HG03095 (cell line): Measurements from ENCODE around the gene COL25A1.
"Not testable (repeated sequence)": the region's sequence is repeated elsewhere in the genome, so short reads cannot be mapped to it uniquely, and the experiment has no call there.

Experiments
- ATAC-seq: cut with Tn5 transposase; IDR thresholded peaks from one replicate; pipeline ENCODE4 v1.9.1; 2021; ENCODE audit warnings: moderate library complexity; ENCODE audit not compliant: unreplicated experiment

COL25A1 gene

DNA sequence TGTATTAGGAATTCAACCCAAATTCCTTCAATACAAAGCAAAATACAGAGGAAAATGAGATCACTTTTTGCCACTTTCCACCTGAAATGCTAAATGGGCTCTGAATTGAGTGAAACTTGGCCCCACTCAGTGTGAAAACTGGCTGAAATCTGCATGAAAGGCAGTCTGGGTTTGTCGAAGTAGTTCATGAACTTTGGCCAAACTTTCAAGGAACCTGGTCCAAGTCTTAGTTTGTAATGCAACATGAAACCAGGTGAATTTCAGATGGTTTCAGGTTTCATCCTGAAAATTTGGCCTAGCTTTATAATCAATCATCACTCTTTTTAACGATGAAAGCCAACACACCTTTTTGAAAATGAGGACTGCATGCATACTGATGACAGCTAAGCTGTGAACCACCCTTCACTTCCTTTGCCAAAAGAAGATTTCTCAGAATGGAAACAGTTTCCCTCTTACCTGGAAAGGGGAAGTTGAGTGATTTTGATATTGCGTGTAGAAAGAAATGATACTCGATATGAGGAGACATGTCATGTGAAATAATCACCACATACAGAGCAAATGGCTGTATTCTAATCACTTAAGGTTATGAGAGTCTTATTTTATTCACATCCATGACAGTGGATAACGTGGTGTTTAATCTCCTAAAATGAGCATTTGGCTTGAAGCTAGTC is 329.7 kb downstream of the COL25A1 start:
- ATAC-seq = no peak

DNA sequence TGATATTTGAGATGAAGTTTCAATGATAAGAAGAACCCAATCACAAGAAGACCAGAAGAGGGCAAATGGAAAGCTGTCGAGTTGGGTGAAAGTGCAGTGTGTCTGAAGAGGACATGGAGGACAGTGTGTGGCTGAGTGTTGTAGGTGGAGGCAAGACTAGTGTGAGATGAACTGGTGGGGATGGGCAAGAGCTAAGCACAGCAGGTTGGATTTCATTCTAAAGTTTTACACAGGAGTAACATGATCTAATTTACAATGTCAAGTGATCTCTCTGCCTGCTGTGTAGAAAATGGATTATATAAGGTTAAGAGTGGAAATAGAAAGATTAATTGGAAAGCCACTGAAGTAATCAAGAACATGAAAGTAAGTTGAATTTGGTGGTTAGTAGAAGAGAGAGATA is 331.0 kb downstream of the COL25A1 start:
- no peak for ATAC-seq

DNA sequence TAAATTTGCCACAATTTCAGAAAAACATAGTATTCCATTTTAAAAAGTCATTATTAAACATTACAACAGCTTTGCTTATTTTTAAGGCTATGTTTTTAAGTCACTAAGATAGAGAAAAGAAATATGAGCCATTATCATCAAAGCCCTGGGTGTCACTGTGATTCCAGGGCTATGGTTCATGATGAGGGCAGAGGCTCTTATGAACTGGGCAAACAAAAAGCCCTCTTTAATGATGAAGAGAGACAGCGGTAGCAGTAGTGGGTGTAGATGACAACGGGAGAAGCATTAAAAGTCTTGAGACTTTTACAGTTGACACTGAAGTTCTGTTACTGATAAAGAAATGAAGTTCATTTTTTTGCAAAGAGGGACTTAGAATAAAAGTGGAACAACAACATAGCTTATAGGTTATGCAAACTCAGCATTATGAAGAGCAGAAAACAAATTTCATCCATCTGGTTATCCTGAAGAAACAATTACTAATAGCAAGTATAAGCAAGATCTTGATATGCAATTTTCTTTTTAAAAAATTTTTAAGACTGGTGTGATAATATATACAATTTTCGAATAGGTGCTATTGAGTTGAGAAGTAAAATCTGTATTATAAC is 336.9 kb downstream of the COL25A1 start:
- no peak for ATAC-seq

DNA sequence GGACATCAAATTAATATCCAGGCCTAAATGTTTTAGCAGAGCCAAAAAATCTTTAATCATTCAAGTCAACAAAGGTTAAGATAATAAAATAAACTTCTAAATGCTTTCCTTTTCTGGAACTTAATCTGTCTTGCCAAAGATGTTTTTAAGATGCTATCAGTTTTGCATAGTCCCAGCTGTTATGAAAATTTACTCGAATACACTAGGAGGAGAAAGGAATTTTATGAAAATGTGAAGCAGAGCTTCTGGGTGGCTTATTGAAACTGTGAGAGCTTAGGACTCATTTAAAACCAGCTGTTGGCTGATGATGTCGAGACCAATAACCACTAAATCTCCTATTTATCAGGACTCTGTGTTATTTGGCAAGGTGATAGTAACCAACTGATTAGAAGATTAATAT is 337.4 kb downstream of the COL25A1 start:
- ATAC-seq = no peak

DNA sequence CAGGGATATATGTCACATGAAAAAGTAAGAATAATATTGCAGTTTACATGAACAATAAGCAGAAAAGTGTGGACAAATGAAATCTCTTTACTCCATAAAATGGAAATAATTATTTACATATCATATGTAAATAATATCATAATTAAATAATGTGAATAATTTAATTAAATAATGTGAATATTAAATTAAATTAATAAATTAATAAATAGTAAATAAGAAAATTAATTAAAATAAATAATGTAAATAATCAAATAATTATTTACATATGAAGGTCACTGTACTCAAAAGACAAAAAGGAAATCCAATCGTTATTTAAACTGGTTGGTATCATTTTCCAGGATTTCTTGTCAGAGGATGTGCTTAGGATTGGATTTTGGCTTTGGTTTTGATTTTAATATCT is 338.5 kb downstream of the COL25A1 start:
- no peak for ATAC-seq

DNA sequence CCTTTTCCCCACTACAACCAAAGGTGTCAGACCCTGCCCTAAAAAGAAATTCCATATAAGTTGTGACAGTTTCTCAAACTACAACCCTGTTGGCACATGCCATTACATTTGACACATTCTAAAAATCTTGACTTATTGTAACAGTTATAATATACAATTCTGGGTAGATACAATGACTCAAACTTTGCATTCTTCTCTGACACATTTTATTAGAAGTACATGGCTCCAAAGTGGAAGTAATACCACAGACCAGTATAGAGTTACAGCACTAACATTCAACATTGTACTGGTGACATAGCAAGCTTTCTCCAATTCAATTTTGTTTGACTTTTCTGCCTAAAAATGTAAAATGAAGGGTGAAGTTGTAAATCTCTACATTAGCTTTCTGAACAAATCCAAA is 343.0 kb downstream of the COL25A1 start:
- ATAC-seq = no peak

DNA sequence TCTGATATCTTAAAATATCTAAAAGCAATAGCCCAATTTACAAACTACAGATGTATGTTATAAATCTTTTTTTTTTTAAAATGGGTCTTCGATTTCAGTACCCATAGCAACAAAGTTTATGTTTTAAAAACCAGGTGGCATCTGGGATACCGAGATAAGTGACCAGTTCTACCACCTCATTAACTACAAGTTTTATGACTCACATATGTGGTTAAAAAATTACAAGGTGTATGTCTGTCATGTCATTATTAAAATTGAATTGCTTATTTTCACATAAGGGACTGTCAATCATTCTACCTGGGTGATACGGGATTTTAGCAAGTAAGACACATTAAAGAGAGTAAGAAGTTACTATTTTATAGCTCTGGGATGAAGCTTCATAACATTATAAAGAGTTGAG is 347.6 kb downstream of the COL25A1 start:
- no peak for ATAC-seq

DNA sequence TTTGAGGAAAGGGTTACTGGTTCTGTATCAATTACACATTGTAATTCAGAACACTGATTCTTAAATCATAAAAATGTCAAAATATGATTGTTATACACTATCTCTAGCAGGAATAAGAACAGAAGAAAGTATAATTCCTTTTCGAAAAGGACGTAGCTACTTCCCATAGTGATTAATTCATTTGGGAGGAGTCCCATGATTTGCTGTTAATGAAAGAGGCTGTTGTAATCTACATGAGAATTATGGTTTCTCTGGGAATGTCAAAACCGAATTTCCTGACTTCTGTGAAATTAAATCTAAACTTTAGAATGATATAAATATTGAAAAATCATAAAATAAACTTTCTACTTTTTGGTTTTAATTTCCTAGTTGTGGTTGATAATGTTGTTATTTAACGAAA is 348.5 kb downstream of the COL25A1 start:
- ATAC-seq = no peak

DNA sequence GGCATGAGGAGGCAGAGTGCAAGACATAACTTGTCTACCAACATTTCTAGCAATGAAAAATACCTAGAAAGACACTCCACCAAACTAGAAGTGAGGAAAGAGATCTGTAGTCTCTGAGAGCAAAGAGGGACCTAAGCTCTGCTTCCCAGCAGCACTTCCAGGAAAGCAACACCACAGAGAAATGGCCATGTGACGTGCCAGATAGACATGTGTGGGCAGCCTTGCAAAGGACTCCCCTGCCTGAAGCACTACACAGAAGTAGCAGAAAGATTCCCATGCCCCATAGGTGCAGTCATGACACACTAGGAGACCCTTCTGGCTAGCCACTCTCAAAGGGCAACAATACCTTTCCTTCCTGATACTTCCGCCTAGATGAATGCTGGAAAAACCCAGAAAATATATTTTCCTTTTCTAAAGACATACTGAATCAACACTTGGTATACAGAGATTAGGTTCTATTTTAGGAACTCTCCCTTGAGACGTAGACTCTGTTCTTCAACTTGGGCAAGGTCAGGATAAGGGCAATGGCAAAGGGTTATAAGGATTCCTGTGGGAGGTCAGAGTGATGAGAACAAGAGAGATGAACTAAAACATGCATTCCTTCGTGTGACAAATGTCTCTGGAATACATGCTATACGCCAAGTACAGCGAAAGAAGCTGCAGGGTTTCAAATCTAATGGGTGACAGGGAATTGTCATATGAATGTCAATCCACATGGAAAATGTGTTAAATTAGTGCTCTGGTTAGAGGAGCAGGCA is 352.1 kb downstream of the COL25A1 start:
- ATAC-seq = no peak

DNA sequence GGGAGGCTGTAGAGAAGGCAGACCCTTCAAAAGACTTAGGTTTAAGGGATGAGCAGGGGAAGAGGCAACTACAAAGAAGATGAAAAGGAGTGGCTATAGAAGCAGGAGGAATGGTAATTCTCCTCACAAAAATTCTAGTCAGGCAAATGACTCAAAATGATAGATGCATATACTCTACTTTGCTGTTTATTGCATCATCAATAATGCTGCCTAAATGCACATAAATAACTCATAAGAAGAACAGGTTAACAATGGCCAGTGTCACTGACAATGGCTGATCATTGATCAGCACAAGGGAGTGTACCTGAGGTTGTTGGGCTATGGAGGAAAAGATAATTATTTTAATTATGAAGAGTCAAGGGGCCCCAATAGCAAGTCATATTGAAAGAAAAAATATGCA is 354.9 kb downstream of the COL25A1 start:
- ATAC-seq = no peak

DNA sequence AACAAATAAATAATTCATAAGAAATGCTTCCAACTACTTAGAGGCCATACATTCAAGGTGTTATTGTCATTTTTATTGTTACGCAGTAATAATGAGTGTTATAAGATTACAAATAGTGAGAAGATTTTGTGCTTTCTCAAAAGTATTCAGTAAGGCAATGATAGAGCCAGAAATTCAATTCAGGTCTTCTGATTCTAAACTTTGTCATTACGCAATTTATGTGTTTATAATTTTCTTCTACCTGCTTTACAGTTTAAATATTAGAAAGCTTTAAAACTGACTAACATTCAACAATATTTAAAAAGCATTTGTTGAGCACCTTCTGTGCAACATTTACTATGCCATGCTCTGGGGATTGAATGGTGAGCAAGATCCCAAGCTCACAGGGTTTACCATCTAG is 356.2 kb downstream of the COL25A1 start:
- ATAC-seq = no peak

DNA sequence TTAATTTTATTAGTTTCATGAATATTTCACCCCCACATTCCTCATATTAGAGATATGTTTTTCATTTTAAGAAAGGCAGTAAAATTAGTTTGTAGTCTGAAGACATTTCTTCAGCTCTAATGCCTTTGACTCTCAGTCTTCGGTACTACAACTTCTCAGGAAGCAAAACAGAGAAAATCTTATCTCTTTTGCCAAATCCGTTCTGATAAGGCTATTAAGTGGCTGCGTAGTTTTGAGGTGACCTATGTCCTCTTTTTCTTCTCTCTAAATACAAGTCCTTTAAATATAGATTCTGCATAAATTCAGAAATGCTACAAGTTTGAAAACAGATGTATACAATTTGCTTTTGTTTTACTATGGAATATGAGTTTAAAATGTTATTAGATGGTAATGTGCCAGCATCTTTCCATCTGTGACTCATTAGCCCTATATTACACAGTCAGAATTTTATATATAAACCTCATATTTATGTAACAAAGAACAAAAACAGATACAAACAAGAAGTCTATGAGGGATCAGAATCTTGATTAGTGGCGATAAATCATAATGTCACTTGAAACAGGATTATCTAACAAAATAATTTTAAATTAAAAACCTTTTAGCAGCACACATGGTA is 358.4 kb downstream of the COL25A1 start:
- no peak for ATAC-seq

DNA sequence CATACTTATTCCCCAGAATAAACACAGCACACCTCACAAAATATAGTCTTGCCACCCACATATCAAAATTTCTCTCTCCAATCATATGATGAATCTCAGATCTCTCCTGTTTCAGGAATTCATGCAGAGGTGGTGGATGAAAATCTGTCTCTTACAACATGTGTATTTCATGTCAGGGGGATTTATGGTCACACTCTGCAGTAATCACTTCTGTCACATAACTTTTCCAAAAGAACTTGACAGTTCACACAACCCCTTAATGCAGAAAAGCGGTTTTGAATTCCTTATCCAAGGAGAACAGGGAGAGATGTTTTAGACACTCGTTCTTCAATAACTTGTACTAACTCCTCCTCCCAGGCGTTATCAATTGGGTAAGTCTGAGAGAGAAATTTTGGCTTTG is 359.1 kb downstream of the COL25A1 start:
- ATAC-seq = no peak

DNA sequence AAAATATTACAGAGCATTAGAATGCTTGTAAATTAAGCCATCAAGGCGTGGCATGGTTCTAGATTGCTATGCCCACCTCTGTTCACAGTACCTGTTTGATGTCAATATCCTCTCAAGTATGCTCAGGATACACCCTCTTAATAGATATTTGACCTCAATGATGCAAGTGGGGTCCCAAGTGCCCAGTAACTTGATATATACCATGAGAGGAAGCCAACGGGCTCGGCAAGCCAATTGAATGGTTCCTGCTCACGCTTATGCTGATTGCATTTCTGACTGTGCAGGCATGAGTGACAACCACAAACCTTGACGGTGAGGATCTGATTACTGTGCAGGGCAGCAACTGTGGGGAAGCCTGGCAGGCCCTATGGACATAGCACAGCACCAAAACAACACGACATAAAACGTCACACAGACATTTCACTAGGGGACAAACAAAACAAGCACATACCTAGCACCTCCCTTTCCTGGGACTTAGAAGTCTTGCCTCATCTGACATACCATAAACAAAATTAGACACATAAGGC is 360.5 kb downstream of the COL25A1 start:
- ATAC-seq = no peak

DNA sequence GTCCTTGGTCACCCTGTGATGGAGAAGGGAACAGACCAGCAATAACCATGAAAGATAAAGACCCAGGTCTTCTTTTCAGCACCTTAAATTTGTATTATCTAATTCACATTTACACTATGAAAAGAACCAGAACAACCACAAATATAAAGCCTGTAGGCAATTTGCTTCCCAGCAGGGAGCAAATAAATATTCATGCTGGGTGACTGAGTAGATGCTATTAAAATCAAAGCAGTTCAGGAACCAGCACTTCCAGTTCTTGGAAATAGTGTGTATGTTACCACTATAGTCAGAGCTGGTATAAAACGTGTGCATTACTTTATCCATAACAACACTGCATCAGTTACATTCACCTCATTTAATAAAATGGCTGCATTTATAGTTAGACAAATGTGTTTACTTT is 361.8 kb downstream of the COL25A1 start:
- no peak for ATAC-seq

DNA sequence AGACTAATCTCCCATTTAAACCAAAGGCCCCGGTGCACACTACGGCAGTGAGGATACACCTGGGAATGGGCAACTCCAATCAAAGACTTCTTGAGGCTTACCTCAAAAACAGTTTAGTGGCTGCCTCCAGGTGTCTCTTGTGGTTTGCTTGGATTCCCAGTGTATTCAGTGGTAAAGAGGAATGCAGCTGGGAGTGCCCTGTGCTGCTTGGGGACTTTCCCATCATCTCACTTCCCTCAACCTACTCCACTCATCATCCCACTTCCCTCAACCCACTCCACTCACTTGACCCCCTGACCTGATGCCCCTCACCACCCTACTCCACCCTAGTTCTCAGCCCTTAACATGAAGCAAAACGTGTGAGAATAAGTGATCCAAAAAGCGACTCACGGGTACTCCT is 362.3 kb downstream of the COL25A1 start:
- no peak for ATAC-seq

DNA sequence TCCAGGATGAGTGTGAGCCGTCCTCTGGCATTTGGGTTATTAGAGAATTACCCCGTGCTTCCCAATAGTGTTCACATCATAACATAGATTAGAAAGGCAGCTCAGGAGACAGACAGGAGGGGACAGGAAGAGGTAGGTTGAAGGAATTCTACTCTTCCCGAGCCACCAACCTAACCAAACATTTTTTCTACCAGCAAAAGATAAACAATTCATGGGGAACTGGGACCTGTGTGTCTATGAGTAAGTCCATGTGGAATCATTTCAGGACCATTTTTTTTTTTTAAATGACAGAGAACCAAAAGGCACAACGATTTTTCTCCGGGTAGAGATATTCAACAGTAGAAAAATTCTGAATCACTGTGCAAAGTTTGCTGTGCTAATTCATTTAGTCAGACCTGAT is 365.4 kb downstream of the COL25A1 start:
- ATAC-seq = no peak

DNA sequence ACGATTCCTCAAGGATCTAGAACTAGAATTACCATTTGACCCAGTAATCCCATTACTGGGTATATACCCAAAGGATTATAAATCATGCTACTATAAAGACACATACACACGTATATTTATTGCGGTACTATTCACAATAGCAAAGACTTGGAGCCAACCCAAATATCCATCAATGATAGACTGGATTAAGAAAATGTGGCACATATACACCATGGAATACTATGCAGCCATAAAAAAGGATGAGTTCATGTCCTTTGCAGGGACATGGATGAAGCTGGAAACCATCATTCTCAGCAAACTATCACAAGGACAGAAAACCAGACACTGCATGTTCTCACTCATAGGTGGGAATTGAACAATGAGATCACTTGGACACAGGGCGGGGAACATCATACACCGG is 368.5 kb downstream of the COL25A1 start:
- not testable (repeated sequence) for ATAC-seq

DNA sequence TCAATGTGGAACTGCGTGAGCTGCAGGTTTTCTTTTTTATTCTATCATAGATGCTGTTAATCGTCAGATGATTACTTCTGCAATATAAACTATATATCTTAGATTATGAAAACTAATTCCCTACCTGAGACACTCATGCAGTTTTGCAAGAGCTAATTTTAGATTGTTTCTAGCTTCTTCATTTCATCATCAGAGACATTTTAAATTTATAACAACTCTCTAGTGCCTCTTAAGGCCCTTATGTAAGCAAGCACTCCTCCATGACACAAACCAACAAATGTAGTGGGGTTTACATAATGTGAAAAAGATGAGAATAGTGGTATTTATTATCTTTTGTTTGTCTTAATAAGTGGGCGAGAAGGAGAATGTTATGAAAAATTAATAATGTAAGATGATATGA is 369.4 kb downstream of the COL25A1 start:
- ATAC-seq = no peak

DNA sequence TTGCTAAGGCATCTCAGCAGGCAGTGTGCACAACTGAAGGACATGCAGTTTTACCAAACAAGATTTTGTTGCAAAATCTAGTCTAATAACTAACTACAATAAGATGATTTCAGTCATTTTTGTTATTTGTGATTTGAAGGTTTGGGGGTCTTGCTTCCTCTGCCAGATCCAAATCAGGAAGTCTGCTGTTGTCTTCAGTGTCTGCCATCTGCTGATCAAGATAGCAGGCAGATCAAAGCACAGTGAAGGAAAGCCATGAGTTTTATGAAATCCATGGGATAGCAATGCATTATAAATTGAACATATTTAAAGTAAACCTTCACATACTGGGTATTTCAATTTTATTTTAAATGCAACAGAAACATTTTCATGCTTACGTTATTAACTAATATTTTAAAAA is 370.5 kb downstream of the COL25A1 start:
- no peak for ATAC-seq

DNA sequence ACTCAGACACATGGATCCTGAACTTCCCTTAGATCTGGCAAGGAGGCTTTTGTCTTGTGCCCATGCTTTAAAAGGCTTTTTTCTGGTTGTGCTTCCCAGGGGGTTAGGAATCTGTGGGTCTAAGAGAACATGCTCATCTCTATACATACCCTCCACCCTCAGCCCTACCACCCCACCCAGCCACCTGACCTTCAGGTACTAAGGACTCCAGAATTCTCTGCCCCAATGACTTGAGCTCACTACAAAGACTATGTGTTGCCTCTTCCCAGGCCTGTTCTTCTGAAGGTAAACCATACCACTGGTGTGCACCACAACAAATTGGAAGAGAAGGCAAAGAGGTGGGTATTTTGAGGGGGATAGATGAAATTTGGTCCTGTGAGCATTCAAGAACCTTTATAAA is 372.3 kb downstream of the COL25A1 start:
- ATAC-seq = no peak

DNA sequence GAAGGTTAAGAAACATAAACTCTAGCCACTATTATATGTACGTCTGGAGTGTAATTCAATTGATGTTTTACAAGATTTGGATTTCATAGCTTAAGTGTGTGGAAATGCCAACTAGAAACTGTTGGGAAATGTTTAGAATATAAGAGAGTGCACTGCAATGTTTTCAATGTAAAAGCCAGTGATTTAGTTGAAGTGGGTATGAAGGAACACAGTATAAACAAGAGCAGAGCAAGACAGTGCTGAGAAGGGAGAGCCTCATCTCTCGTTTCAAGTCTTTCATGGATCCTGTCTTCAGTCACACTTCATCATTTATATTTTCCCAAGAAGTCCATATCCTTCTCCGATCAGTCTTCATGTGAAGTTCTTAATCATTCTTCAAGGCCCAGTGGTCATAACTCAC is 375.7 kb downstream of the COL25A1 start:
- no peak for ATAC-seq
